Stimulated activated CD4-positive, alpha-beta T cell treated with anti-CD3 and anti-CD28 coated beads, Interleukin-4, amount 100 ng/mL, for 4 hours (primary cell): Measurements from ENCODE around the gene HSD17B14.
A peak's percentile ranks its signal among the peaks of the same experiment; 100 is the strongest.
"Not testable (repeated sequence)": the region's sequence is repeated elsewhere in the genome, so short reads cannot be mapped to it uniquely, and the experiment has no call there.

Source experiments
- DNase-seq, 2 experiments: peaks; one replicate each; pipeline ENCODE4 v3.0.0-alpha.2; 2020

Gene HSD17B14

DNA sequence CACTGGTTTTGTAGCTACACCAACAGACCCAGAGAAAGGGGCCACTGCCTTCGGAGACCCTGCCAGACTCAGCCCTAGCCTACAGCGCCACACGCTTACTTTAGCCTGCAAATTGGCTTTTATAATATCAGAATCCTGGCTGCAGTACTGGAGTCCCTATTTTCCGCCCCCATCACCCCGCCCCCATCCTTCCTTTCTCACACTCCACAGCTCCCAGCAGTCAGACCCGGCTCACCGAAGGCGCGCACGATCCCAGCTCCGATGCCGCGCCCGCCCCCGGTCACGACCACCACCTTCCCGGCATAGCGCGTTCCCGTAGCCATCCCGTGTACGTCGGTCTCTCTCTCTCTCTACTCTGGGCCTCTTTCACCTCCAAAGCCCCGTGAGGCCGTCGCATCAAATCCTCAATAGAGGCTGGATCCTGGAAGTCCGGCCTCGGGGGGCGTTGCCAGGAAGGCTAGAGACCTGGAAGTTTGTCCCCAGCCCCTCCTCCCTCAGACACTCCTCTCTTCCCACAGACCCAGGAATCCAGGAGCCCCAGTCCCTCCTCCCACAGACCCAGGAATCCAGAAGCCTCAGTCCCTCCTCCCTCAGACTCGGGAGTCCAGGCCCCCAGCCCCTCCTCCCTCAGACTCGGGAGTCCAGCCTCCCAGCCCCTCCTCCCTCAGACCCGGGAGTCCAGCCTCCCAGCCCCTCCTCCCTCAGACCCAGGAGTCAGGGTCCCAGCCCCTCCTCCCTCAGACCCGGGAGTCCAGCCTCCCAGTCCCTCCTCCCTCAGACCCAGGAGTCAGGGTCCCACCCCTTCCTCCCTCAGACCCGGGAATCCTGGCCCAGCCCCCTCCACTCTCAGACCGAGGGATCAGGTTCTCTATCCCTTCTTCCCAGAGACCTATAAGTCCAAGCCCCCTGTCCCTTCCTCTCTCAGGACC lies at the start of gene HSD17B14:
TSS of gene HSD17B14 (minus strand) at position 403 of the 929 bp plus-strand sequence. CDS start at position 323, 80 bp downstream.
- no peak for DNase-seq

DNA sequence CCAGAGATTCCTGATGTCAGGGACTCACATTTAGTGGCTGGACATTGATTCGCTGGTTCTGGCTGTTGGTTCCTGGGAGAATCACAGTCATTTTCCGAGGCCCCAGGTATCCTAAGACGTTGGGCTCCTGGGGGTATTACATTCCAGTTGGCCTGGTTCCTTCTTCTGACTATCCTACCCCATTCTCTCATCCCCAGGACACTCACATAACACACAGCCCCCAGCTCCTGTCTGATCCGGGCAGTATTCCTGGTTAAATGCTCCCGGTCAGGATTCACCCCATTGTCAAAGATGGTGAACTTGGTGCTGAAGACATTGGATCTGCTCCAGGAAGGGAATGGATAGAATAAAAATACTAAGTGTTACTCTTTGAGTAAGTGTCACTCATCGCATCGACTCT lies 47.4 kb upstream of the HSD17B14 start:
- DNase-seq = no peak

DNA sequence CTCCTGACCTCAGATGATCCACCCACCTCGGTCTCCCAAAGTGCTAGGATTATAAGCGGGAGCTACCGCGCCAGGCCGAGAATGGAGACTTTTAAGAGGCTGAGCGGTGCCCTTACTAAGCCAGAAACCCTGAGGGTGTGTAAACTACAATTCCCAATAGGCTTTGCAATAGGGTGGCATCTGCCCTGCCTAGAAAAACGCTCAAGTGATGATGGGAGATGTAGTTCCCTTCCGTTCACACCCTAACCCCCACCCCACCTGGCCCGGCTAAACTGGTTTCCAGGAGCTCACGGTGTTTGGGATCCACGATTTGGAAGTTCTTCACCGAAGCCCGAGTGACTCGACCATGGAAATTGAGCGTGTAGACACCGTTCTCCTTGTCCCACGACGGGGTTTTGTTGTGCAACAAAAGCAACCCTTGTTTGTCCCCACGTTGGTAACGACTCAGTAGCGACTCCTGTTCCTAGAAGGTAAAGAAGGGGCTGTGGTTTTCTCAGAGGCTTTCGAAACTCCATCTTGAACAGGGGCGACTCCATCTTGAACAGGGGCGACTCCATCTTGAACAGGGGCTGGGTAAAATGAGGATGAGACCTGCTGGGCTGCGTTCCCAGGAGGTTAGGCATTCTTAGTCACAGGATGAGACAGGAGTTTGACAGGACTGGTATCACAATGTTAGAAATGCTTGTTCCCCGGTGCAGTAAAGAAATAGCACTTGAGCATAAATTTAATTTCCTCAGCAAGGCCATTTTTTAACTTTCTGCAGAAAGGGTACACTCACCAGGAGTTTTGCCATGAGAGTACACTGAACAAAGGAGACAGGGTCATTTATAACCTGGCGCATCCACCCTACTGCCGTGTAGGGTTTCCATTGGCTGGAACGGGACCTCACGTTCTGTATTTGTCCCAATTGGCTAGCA lies 45.7 kb upstream of the HSD17B14 start:
- DNase-seq = no peak

DNA sequence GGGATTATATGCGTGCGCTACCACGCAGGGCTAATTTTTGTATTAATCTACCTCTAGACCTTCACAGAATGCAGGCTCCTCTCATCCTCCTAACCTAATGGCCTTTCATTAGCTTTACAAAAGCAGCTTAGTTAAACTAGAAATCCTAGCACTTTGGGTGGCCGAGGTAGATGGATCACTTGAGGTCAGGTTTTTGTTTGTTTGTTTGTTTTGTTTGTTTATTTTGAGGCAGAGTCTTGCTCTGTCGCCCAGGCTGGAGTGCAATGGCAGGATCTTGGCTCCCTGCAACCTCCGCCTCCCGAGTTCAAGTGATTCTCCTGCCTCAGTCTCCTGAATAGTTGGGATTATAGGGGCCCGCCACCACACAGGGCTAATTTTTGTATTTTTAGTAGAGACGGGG lies 43.4 kb upstream of the HSD17B14 start:
- not testable (repeated sequence) for DNase-seq

DNA sequence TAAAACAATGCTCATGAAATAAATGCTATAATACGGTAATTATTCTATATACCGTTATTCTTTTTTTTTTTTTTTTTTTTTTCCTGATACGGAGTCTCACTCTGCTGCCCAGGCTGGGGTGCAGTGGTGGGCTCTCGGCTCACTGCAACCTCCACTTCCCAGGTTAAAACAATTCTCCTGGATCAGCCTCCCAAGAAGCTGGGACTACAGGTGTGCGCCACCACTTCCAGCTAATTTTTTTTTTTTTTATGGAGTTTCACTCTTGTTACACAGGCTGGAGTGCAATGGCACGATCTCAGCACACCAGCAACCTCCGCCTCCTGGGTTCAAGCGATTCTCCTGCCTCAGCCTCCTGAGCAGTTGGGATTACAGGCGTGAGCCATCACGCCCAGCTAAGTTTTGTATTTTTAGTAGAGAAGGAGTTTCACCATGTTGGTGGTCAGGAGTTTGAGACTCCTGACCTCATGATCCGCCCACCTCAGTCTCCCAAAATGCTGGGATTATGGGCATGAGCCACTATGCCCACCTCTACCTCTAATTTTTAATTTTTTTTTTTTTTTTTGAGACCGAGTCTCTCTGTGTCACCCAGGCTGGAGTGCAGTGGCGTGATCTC lies 42.8 kb upstream of the HSD17B14 start:
- DNase-seq = no peak

DNA sequence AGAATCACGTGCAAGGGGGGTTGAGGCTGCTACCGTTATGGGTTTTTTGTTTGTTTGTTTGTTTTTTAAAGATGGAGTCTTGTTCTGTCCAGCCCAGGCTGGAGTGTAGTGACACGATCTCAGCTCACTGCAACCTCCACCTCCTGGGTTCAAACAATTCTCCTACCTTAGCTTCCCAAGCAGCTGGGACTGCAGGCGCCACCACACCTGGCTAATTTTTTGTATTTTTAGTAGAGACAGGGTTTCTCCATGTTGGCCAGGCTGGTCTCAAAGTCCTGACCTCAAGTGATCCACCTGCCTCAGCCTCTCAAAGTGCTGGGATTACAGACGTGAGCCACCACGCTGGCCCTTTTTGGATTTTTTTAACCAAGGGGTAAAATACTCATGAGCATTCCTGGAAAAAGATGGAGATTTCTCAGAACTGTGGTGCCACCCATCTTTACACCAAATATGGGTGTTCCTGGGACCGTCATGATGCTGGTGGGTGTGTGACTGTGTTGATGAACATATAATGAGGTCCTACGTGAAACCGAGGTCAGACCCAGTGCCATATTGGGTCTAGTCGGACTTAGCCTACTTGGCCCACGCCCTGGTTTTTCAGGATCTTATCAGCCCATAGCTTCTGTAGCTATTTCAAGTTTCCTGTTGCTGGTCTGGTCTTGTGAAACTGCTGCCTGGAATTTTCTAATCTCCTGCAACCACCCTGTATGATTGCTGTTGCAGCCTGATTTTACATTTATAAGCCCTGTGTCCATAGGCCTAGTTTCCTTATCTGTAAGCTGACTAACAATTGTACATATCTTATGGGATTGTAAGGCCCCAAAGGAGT lies 42.1 kb upstream of the HSD17B14 start:
- no peak for DNase-seq

DNA sequence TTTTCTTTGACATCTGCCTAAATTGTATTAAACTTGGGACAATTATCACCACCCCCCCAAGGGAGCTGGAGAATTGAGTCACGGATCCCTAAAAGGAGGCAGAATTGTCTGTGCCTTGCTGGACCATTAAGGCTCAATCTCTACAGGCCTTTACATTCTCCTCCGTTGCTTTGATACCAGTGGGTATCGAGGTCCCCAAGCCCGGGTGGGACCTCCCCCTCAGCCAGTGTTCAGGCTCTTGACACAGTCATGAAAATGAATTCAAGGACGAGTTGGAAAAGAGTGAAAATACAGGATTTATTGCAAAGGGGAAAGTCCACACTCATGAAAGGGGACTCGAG lies 41.5 kb upstream of the HSD17B14 start:
- DNase-seq = no peak

DNA sequence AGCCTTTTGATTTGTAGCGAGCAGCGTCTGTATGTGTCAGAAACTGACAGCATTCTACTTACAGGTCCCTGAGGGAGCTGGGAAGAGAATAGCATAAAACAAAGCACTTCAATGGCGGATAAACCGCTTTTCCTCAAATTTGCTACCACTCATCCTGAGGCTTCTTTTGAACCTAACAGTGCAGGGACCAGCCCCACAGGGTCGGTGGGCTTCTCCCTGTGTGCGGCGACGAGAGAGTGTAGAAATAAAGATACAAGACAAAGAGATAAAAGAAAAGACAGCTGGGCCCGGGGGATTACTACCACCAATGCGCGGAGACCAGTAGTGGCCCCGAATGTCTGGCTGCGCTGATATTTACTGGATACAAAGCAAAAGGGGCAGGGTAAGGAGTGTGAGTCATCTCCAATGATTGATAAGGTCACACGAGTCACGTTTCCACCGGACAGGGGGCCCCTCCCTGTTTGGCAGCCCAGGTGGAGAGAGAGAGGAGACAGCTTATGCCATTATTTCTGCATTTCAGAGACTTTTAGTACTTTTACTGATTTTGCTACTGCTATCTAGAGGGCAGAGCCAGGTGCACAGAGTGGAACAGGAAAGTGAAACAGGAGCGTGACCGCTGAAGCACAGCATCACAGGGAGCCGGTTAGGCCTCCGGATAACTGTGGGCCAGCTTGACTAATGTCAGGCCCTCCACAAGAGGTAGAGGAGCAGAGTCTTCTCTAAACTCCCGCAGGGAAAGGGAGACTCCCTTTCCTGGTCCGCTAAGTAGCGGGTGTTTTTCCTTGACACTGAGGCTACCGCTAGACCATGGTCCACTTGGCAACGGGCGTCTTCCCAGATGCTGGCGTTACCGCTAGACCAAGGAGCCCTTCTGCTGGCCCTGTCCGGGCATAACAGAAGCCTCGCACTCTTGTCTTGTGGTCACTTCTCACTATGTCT lies 40.0 kb upstream of the HSD17B14 start:
- DNase-seq = peak; percentile 44 to 65

DNA sequence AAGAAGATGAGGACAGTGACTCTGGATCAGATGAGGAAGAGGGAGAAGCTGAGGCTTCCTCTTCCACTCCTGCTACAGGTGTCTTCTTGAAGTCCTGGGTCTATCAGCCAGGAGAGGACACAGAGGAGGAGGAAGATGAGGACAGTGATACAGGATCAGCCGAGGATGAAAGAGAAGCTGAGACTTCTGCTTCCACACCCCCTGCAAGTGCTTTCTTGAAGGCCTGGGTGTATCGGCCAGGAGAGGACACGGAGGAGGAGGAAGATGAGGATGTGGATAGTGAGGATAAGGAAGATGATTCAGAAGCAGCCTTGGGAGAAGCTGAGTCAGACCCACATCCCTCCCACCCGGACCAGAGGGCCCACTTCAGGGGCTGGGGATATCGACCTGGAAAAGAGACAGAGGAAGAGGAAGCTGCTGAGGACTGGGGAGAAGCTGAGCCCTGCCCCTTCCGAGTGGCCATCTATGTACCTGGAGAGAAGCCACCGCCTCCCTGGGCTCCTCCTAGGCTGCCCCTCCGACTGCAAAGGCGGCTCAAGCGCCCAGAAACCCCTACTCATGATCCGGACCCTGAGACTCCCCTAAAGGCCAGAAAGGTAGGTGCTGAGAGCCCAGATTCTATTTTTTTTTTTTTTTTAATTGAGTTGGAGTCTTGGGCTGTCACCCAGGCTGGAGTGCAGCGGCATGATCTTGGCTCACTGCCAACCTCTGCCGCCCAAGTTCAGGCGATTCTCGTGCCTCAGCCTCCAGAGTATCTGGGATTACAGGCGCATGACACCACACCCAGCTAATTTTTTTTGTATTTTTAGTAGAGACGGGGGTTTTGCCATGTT lies 38.2 kb upstream of the HSD17B14 start:
- DNase-seq = no peak

DNA sequence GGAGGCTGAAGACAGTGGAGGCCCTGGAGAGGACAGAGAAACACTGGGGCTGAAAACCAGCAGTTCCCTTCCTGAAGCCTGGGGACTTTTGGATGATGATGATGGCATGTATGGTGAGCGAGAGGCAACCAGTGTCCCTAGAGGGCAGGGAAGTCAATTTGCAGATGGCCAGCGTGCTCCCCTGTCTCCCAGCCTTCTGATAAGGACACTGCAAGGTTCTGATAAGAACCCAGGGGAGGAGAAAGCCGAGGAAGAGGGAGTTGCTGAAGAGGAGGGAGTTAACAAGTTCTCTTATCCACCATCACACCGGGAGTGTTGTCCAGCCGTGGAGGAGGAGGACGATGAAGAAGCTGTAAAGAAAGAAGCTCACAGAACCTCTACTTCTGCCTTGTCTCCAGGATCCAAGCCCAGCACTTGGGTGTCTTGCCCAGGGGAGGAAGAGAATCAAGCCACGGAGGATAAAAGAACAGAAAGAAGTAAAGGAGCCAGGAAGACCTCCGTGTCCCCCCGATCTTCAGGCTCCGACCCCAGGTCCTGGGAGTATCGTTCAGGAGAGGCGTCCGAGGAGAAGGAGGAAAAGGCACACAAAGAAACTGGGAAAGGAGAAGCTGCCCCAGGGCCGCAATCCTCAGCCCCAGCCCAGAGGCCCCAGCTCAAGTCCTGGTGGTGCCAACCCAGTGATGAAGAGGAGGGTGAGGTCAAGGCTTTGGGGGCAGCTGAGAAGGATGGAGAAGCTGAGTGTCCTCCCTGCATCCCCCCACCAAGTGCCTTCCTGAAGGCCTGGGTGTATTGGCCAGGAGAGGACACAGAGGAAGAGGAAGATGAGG lies 37.4 kb upstream of the HSD17B14 start:
- no peak for DNase-seq

DNA sequence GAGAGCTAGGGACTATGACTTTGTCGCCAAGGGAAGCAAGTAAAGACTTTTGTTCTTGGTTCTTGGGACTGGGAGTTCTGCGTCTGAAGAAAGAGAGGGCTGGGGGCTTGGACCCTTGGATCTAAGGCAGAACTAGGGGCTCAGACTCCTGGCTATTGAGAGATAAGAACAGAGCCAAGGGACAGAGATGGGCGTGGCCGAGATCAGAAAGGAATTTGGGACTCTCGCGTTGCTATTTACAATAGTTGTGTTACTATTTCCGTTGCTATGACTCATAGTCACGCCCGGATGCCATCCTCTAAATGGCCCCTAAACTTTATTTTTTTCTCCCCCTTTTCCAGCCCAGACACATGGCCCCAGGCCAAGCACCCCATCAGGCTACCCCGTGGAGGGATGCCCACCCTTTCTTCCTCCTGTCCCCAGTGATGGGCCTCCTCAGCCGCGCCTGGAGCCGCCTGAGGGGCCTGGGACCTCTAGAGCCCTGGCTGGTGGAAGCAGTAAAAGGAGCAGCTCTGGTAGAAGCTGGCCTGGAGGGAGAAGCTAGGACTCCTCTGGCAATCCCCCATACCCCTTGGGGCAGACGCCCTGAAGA lies 36.7 kb upstream of the HSD17B14 start:
- DNase-seq = peak; percentile 58 to 75

DNA sequence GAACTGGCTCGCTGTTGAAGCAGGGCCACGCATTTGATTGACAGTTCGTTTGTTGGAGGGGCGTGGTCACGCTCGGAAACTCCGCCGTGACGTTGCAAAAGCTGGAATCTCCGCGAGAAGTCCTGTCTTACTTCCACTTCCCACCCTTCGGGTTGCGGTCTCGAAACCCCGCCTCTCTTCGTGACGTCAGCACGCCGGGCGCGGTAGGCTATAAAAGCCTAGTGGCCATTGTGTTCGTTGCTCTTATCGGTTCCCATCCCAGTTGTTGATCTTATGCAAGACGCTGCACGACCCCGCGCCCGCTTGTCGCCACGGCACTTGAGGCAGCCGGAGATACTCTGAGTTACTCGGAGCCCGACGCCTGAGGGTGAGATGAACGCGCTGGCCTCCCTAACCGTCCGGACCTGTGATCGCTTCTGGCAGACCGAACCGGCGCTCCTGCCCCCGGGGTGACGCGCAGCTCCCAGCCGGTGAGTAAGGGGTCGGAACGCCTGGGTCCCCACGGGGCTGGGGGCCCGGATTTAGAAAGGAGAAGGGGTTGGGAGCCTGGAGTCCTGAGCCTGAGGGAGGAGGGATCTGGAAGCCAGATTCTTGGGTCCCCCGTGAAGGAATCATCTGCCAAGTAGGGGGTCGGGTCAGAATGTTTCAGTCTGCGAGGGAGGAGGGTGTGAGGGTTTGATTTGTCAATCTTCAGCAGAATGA lies 36.0 kb upstream of the HSD17B14 start, which contains the start of gene PPP1R15A:
TSS of gene PPP1R15A (plus strand) at position 240 of the 702 bp plus-strand sequence. CDS start 813 bp downstream, outside the sequence.
- peak; percentile 98 for DNase-seq

DNA sequence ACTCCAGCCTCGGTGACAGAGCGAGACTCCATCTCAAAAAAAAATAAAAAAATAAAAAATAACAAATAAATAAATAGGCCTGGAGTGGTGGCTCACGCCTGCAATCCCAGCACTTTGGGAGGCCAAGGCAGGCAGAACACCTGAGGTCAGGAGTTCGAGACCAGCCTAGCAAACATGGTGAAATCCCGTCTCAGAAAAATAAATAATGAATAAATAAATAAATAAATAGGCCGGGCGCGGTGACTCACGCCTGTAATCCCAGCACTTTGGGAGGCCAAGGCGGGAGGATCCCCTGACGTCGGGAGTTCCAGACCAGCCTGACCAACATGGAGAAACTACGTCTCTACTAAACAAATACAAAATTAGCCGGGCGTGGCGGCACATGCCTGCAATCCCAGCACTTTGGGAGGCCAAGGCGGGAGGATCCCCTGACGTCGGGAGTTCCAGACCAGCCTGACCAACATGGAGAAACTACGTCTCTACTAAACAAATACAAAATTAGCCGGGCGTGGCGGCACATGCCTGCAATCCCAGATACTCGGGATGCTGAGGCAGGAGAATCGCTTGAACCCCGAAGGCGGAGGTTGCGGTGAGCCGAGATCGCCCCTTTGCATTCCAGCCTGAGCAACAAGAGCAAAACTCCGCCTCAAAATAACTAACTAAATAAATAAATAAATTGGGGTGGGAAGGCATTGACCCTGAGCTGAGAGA lies 35.3 kb upstream of the HSD17B14 start:
- DNase-seq = not testable (repeated sequence)

DNA sequence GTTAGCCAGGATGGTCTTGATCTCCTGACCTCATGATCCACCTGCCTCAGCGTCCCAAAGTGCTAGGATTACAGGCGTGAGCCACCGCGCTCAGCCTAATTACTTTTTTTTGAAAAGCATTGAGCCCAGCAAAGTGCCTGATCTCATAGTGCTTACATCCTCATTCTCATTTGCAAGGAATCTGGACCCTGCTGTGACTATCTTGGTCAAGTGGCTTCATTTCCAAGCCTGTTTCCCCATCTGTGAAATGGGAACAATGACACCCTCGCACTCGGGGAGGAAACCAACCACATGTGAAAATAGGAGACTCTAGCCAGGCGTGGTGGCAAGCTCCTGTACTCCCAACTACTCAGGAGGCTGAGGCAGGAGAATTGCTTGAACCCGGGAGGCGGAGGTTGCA lies 33.8 kb upstream of the HSD17B14 start:
- DNase-seq = no peak

DNA sequence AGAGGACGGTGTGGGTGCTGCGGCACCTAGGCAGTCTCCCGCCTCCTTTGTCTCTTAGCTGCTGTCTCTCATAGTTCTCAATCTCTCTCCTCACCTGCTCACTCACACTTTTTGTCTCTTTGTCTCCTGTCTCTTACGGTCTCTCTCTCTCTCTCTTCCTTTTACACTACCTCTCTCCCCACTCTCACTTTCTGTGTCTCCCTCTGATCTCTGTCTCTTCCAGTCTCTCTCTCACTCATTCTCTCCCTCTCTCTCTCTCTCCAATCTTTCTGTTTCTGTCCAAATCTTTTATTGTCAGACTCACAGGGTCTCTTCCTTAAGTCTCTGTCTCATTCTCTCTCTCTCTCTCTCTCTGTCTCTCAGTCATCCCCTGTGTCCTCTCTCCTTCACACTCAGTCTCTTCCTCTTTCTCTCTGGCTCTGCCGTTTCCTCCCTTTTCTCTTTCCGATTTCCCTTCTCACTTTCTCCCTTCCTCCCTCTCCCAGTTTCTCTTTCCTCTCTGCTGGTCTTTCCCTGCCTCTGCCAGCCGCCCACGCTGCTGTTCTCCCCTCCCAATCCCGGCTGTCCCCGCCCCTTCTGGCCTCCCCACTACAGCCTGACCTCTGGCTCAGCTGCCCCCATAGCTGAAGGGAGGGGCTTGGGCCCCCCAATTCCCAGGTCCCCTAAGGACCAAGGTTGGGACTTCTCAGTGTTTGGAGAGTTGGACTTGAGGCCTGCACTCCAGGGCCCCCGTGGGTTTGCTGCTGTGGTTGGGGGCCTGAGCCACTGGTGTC lies 32.0 kb upstream of the HSD17B14 start, which contains the start of gene PLEKHA4:
TSS of gene PLEKHA4 (minus strand) at position 504 of the 773 bp plus-strand sequence. CDS start 997 bp downstream, outside the sequence.
- DNase-seq = no peak

DNA sequence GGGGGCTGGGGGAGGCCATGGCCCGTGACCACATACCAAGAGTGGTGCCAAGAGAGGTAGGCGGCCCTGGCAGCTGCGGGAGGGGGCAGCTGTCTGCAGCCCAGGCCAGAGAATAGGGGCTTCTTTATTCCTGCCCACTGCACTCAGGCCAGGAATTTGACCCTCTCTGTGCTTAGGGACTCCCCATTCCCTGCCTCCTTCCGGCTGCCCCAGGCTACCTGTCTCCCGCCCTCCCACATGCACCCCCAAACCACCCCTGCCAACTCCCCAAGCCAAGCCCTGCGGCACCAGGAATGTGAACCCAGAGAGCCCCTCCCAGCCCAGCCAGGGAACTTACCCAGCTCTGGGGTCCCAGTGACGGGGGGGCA lies 31.4 kb upstream of the HSD17B14 start:
- no peak for DNase-seq
